MM.1S (cell line): Measurements from ENCODE around the gene TMEM86A.

Experiments
- DNase-seq: peaks from one replicate; pipeline ENCODE4 v3.0.0-alpha.2; 2015
- H2AFZ ChIP-seq: fragments of 300-600 bp; sonication (generic); 2 replicates; pipeline ENCODE4 v1.6.0; 2016; ENCODE audit warnings: antibody characterized with exemption, low read length
- H3F3A ChIP-seq: fragments of 300-600 bp; sonication (generic); 2 replicates; pipeline ENCODE4 v1.6.1; 2016; ENCODE audit warnings: mild to moderate bottlenecking, antibody characterized with exemption, low read length, moderate library complexity, mixed read lengths; ENCODE audit not compliant: insufficient read depth
- H3K27ac ChIP-seq: fragments of 300-600 bp; sonication (generic); 2 replicates; pipeline ENCODE4 v1.5.1; 2016; ENCODE audit warnings: mild to moderate bottlenecking, low read length
- H3K27me3 ChIP-seq: fragments of 300-600 bp; sonication (generic); replicated peaks from 2 replicates; pipeline ENCODE4 v1.6.0; 2016; ENCODE audit warnings: low read length; ENCODE audit not compliant: insufficient read depth
- H3K36me3 ChIP-seq: fragments of 300-600 bp; sonication (generic); replicated peaks from 2 replicates; pipeline ENCODE4 v1.6.1; 2016; ENCODE audit warnings: mild to moderate bottlenecking, low read length, mixed read lengths; ENCODE audit not compliant: insufficient read depth
- H3K4me1 ChIP-seq: fragments of 300-600 bp; sonication (generic); 2 replicates; pipeline ENCODE4 v1.6.1; 2016; ENCODE audit warnings: low read length, mixed read lengths
- H3K4me2 ChIP-seq: fragments of 300-600 bp; sonication (generic); 2 replicates; pipeline ENCODE4 v1.6.0; 2016; ENCODE audit warnings: low read depth, low read length
- H3K4me3 ChIP-seq: fragments of 300-600 bp; sonication (generic); 2 replicates; pipeline ENCODE4 v1.5.1; 2016; ENCODE audit warnings: low read length, mixed read lengths
- H3K79me2 ChIP-seq: fragments of 300-600 bp; sonication (generic); 2 replicates; pipeline ENCODE4 v1.6.1; 2016; ENCODE audit warnings: mixed run types, low read length, mixed read lengths
- H3K9ac ChIP-seq: fragments of 300-600 bp; sonication (generic); 2 replicates; pipeline ENCODE4 v1.6.1; 2016; ENCODE audit warnings: low read length, mixed read lengths
- H3K9me2 ChIP-seq: fragments of 300-600 bp; sonication (generic); replicated peaks from 2 replicates; pipeline ENCODE4 v1.6.1; 2016; ENCODE audit warnings: mild to moderate bottlenecking, low read length, mixed read lengths; ENCODE audit not compliant: insufficient read depth
- H3K9me3 ChIP-seq: fragments of 300-600 bp; sonication (generic); replicated peaks from 2 replicates; pipeline ENCODE4 v1.6.1; 2016; ENCODE audit warnings: mild to moderate bottlenecking, low read length, mixed read lengths; ENCODE audit not compliant: insufficient read depth
- H4K20me1 ChIP-seq: fragments of 300-600 bp; sonication (generic); 2 replicates; pipeline ENCODE4 v1.6.1; 2016; ENCODE audit warnings: mild to moderate bottlenecking, low read length, moderate library complexity, mixed read lengths; ENCODE audit not compliant: insufficient read depth
- EZH2 ChIP-seq: fragments of 300-600 bp; sonication (generic); optimal IDR thresholded peaks from 2 replicates; pipeline ENCODE3; 2017; ENCODE audit warnings: low read depth, mild to moderate bottlenecking, antibody characterized with exemption, low read length, mixed read lengths
- EZH2phosphoT487 ChIP-seq: fragments of 300-600 bp; sonication (generic); IDR thresholded peaks from 2 replicates; pipeline ENCODE4 v1.6.1; 2018; ENCODE audit warnings: antibody characterized with exemption, low read length
- TF ChIP-seq, protein P1 (sequence below): fragments of 300-600 bp; sonication (generic); IDR thresholded peaks from 2 replicates; pipeline ENCODE4 v1.5.1; 2016; ENCODE audit warnings: antibody characterized with exemption, low read length, mixed read lengths

Gene TMEM86A

GRCh38 chr11:18706330-18707243 lies 8.0 kb downstream of the TMEM86A start:
- TF ChIP-seq, protein P1, sequence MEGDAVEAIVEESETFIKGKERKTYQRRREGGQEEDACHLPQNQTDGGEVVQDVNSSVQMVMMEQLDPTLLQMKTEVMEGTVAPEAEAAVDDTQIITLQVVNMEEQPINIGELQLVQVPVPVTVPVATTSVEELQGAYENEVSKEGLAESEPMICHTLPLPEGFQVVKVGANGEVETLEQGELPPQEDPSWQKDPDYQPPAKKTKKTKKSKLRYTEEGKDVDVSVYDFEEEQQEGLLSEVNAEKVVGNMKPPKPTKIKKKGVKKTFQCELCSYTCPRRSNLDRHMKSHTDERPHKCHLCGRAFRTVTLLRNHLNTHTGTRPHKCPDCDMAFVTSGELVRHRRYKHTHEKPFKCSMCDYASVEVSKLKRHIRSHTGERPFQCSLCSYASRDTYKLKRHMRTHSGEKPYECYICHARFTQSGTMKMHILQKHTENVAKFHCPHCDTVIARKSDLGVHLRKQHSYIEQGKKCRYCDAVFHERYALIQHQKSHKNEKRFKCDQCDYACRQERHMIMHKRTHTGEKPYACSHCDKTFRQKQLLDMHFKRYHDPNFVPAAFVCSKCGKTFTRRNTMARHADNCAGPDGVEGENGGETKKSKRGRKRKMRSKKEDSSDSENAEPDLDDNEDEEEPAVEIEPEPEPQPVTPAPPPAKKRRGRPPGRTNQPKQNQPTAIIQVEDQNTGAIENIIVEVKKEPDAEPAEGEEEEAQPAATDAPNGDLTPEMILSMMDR = no peak
- TF ChIP-seq EZH2phosphoT487 (no peak), EZH2 (no peak)
- Histone ChIP-seq H2AFZ (no peak overlapping the region), H4K20me1 (no peaks in the 10 kb centered on the region), H3K4me2 (no peak overlapping the region), H3K36me3 (no peaks in the 10 kb centered on the region), H3K9me2 (no peaks in the 10 kb centered on the region), H3F3A (no peaks in the 10 kb centered on the region), H3K4me1 (no peaks in the 10 kb centered on the region), H3K27ac (no peak overlapping the region), H3K27me3 (peaks cover 20% of the 10 kb centered on the region), H3K9ac (no peak overlapping the region), H3K4me3 (no peak overlapping the region), H3K9me3 (no peaks in the 10 kb centered on the region), H3K79me2 (no peaks in the 10 kb centered on the region)
- no peak for DNase-seq

- H3K9ac ChIP-seq = no peak overlapping the region
- DNase-seq = no peak
- H4K20me1 ChIP-seq = no peaks in the 10 kb centered on the region
- no peaks in the 10 kb centered on the region for H3F3A ChIP-seq
- H3K9me3 ChIP-seq = no peaks in the 10 kb centered on the region
- TF ChIP-seq EZH2 (no peak), EZH2phosphoT487 (no peak)
- TF ChIP-seq, protein P1 = no peak
- H3K4me2 ChIP-seq = no peak overlapping the region
- H3K4me1 ChIP-seq = no peaks in the 10 kb centered on the region
- H3K27me3 ChIP-seq = peaks cover 20% of the 10 kb centered on the region
- H3K9me2 ChIP-seq = no peaks in the 10 kb centered on the region
- no peak overlapping the region for H3K27ac ChIP-seq
- no peak overlapping the region for H3K4me3 ChIP-seq
- H3K79me2 ChIP-seq = no peaks in the 10 kb centered on the region
- H2AFZ ChIP-seq = no peak overlapping the region
- H3K36me3 ChIP-seq = no peaks in the 10 kb centered on the region
Observed at GRCh38 chr11:18707811-18708340, 9.3 kb downstream of the TMEM86A start.

GRCh38 chr11:18709414-18709813 lies 10.8 kb downstream of the TMEM86A start:
- no peak overlapping the region for H2AFZ ChIP-seq
- no peaks in the 10 kb centered on the region for H3K36me3 ChIP-seq
- H3F3A ChIP-seq = no peaks in the 10 kb centered on the region
- DNase-seq = no peak
- TF ChIP-seq EZH2phosphoT487 (no peak), EZH2 (no peak)
- TF ChIP-seq, protein P1 = no peak
- H3K4me3 ChIP-seq = no peak overlapping the region
- H3K27me3 ChIP-seq = peaks cover 20% of the 10 kb centered on the region
- H4K20me1 ChIP-seq = no peaks in the 10 kb centered on the region
- no peaks in the 10 kb centered on the region for H3K79me2 ChIP-seq
- no peaks in the 10 kb centered on the region for H3K9me2 ChIP-seq
- H3K9ac ChIP-seq = no peak overlapping the region
- H3K4me2 ChIP-seq = no peak overlapping the region
- no peak overlapping the region for H3K27ac ChIP-seq
- H3K9me3 ChIP-seq = no peaks in the 10 kb centered on the region
- no peaks in the 10 kb centered on the region for H3K4me1 ChIP-seq
